HG03066 (cell line): ENCODE results near the gene ADORA2A.
"Not testable (repeated sequence)": the region's sequence is repeated elsewhere in the genome, so short reads cannot be mapped to it uniquely, and the experiment has no call there.

Source experiments
- ATAC-seq: cut with Tn5 transposase; IDR thresholded peaks from one replicate; pipeline ENCODE4 v1.9.1; 2021; ENCODE audit warnings: low read depth; ENCODE audit not compliant: unreplicated experiment

Gene ADORA2A

DNA sequence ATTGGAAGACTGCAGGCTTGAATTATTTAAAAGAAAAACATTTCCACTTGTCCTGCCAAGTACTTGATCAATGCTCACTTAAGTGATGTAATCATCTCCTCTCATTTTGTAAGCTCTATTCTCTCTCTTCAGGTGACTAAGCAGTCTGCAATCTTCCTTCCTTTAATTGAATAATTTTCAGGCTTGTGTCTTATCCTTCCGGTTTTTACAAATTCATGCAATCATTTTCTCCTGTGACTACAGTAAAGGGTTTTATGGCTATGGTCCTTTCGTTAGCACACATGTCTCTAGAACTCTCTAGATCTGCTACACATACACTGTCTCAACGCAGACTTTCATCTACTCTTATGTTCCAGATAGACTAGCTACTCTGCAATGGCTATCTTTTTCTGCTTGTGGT is 55.2 kb downstream of the ADORA2A start:
- no peak for ATAC-seq

DNA sequence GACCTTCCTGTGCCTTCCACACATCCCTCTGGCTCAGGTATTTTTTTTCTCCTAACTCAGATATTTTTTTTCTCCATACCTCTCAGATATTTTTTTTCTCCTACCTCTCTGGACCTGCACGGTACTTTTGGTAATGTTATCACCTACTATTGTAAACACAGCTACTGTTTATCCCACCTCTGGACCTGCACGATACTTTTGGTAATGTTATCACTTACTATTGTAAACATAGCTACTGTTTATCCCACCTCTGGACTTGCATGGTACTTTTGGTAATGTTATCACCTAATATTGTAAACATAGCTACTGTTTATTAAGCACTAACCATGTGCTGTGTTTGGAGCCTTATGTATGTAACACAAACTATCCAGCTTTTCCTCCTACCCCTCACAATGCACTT is 55.6 kb downstream of the ADORA2A start:
- ATAC-seq, result no peak

DNA sequence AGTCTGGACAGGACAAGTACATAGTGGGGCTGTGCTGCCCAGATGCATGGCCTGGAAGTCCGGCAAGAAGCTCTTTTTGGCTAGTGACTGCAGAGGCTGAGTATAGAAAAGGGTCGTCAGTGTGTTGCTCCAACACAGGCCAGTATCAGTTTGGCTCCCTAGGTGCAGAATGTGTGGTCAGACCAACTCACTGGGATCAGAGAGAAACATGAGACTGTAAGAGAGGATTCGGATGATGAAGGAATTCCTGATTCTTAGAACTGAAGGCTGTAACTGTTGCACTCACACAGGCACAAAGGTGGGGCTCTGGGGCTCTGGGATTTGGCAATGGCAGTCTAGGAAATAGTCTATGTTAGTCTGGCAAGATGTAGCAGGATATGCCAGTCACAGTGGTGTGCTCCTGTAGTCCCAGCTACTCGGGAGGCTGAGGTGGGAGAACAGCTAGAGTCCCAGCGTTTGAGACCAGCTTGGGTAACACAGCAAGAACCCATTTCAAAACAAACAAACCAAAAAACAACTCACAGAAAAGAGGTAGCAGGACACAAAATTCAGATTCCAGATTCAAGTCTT is 56.7 kb downstream of the ADORA2A start:
- ATAC-seq, result no peak

DNA sequence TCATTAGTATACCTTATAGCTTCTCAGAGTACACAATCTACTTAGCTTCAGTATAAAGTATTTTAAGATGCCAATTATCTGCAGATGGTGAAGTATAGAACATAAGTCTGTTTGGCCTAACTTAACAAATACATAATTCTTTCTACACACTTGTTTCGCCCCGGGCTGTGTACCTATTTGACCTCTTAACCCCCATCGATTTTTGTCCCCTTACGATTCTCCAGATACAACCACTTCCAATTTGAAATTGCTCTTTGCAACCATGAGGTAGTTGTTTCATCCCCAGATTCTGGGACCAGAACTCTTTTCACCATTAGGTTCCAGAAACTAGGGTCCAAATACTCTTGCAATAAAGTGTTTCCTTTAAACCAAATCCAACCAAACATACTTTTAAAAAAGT is 57.8 kb downstream of the ADORA2A start:
- no peak for ATAC-seq

DNA sequence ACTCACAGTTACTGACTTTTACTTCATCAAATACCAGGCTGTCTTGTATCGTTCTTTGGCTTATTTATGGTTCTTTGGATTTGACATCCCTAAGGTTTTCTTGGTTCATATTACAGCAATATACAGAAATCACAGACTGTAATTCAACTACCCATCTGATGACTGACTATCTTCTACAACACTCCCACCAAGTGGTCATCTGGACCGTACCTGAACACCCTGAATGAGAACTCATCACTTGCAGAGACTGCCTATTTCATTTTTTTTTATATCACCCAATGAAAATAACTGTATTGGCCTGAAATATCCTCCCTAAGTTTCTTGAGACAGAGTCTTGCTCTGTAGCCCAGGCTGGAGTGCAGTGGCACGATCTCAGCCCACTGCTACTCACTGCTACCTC is 58.2 kb downstream of the ADORA2A start:
- no peak for ATAC-seq

DNA sequence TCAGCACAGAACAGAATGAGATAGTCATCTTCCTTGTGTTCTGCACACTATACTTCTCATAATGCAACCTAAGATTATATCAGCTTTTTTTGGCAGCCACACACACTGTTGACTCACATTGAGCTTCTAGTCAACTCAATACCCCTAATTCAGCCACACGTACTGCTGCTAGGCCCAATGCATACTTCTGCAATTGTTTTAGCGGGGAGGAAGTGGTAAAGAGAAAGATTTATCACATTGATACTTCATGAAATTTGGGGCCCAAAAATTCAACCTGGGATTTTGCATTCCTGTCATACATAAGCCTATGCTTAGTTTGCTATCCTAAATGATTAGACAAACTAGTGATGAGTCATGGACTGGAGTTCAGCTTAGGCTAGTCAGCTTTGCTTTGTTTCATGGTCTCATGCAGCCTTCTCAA is 59.1 kb downstream of the ADORA2A start:
- no peak for ATAC-seq

DNA sequence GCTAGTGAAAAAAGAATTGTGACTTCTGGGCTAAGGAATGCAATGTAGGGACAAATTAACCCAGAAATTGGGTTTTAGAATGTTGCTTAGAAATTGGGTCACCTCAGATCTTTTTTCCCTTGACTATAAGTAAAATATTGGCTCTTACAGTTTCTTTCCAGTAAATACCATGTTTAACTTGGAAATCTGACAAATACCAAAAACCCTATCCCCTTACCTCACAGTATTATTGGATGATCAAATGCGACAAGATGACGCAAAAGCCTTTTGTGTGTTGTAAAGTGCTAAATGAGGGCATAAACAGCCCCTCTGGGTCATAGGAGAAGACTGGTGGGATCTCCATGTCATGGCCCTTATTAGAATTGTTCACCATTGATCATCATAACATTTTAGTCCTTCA is 61.6 kb downstream of the ADORA2A start:
- ATAC-seq, result no peak

DNA sequence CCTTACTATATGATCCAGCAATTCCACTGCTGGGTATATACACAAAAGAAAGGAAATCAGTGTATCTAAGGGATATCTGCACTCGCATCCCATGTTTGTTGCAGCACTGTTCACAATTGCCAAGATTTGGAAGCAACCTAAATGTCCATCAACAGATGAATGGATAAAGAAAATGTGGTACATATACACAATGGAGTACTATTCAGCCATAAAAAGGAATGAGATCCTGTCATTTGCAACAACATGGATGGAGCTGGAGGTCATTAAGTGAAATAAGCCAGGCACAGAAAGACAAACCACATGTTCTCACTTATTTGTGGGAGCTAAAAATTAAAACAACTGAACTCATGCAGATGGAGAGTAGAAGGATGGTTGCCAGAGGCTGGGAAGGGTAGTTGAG is 62.0 kb downstream of the ADORA2A start:
- ATAC-seq, result not testable (repeated sequence)
